GM19025 (cell line): Measurements from ENCODE around the gene BOK.
"Not testable (repeated sequence)": the region's sequence is repeated elsewhere in the genome, so short reads cannot be mapped to it uniquely, and the experiment has no call there.

ENCODE experiments used
- ATAC-seq: cut with Tn5 transposase; IDR thresholded peaks from one replicate; pipeline ENCODE4 v1.9.1; 2021; ENCODE audit warnings: mild to moderate bottlenecking, low read depth, moderate library complexity; ENCODE audit not compliant: unreplicated experiment

BOK gene, protein sequence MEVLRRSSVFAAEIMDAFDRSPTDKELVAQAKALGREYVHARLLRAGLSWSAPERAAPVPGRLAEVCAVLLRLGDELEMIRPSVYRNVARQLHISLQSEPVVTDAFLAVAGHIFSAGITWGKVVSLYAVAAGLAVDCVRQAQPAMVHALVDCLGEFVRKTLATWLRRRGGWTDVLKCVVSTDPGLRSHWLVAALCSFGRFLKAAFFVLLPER

DNA sequence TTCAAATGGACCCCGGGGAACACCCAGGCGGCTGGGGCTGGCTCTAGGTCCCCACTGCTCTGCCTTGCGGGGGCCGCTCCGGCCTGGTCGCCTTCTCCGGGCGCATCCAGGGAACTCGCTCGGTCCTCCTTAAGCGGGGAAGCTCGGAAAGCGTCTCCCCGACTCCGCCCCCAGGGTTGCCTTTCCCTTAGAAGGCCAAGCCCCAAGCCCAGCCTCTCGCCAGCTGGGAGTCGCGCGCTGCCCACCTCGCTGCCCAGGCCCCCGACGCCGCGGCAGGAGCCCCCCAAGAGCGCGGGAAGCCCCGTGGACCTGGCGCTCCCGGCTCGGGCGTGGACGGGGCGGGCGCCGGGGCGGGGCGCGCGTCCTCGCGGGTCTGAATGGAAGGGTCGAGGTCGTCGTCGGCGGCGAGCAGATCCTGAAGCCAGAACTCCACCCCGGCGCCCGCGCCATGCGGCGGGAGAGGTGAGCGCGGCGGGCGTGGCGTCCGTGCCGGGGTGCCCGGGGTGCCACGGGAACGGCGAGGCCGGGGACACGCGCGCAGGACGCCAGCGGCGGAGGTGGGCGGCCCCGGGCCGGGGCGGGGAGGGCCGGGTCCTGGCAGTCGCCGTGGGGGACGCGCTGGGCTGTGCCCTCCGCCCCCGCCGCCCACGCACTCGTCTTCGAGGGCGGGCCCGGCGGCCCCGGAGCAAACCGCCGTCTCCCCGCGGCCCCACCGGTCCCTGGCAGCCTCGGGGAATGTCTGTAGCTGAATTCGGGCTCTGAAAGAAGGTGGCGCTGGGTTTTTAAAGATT, at the start of gene BOK:
BOK (plus strand) TSS at position 214 of the 791 bp plus-strand sequence. CDS start 739 bp downstream, outside the sequence.
- no peak for ATAC-seq

DNA sequence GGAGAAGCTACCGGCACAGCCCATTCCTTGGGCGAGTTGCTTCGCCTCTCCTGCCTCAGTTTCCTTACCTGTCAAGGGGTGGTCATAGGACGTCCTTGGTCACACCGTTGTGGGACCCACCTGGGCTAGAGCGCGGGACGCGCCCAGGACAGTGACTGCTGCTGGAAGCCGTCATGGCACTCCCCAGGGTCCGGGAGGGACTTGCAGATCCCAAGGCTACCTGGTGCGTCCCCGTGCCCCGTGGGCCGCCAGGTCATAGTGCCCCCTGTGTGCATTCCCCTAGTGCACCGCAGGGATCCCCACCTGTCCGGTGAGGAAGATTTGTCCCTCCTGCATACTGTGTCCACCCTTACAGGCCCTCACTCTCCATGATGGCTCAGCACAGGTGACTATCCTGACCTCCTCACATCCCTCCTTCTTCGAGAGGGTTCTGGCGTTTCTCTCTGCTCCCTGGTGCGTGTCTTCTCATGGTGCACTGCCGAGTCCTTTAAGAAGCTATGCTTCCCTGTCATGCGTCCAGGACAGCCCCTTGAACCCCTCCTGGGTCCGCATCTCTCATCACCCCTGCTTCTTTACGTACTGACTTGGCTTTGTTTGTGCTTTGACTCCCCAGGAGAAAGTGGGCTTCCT, 49.3 kb upstream of the BOK start:
- no peak for ATAC-seq

DNA sequence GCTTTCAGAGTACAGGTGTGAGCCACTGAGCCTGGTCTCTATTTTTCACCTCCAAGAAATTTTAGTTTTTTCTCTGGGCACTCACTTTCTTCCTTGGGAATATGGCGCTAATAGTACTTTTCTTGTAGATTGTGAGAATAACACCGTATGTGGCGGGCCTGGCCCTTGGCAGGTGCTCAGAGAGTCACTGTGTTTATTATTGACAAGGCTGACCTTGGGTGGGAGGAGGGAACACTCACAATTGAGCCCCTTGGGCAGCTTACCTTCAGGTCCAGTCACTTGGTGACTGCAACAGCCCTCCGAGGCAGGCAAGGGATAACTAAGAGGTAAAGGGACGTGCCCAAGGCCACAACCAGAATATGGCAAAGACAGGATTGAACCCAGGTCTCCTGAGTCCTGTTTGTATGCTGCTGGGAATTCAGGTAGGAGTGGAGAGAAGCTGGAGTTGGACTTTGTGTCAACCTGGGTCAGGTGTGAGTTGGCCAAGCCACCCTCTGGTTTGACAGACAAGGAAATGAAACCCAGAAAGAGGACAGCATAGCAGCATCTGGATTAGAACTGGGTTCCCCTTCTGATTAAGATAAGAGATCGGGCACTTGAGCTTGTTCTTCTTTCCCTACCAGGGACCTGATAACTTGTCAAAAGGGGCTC, 47.3 kb upstream of the BOK start:
- no peak for ATAC-seq

DNA sequence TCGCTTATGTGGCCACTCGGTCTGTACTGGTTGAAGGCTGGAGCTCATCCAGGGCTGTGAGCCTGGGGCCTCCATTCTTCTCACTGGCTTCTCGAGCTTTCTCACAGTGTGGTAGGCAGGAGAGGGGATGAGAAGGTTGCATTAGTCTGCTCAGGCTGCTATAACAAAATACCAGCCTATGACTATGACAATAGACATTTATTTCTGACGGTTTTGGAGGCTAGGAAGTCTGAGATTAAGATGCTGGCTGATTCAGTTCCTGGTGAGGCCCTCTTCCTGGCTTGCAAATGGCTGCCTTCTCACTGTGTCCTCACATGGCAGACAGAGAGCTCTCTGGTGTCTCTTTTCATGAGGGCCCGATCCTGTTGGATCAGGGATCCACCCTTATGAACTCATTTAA, 44.0 kb upstream of the BOK start:
- ATAC-seq, result no peak

DNA sequence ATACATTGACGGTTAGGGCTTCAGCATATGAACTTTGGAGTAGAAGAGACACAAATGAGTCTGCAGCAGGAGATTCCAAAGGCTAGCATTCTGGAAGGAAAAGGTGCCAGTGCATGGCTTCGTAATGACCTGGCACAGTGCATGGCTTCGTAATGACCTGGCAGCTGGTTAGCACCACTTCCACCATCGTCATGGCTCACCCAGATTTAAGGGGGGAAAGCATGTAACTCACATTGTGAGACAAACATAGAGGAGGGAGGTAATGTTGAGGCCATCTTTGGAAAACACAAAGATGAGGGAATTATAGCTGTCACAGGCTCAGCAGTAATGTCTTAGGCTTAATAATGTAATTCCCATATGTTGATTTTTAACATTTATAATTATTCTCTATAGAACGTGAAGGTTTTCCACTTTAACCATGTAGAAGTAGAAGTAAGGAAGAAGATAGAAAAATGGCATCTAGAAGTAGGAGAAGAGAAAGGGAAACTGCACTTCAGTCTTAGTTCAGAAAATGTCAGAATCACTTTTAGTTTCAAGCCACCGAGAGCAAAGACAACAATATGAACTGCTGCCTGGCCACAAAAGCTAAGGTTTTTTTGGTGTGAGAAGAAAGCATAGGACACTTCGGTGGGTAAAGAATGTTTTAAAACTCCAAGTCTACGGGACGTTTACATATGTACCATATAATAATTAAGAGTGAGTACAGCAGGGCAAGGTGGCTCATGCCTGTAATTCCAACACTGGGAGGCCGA, 43.4 kb upstream of the BOK start:
- no peak for ATAC-seq

DNA sequence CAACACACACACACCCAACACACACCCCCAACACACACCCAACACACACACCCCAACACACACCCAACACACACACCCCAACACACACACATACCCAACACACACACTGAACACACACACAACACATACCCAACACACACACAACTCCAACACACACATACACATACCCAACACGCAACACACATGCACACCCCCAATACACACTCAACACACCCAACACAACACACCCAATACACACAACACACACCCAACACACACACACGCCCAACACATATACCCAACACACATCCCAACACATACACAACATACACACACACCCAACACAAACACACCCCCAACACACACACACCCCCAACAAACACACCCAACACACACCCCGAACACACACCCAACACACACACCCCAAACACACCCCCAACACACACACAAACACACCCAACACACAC, 42.0 kb upstream of the BOK start:
- no peak for ATAC-seq

DNA sequence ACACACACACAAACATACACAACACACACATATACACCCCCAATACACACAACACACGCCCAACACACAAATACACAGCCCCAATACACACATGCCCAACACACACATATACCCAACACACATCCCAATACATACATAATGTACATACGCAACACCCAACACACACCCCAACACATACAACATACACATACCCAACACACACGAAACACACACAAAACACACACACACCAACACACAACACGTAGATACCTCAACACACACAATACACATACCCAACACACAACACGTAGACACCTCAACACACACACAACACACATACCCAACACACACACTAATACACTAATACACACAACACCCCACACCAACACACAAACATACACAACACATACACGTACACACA, 41.2 kb upstream of the BOK start:
- no peak for ATAC-seq

DNA sequence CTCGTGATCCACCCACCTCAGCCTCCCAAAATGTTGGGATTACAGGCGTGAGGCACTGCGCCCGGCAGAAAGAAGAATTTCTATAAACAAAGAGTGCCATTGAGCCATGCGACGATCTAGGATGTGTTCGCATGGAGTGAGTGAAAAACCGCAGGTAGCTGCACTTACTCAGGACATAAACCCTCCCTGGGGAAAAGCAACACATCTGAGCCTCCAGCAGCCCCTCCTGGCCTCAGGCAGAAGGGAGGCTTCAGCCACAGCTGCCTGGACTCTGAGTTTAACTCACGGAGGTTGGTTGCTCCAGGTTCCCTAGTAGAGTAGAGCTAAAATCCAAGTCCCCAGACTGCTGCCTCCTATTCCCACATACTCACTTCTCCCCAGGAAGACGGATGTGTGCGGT, 38.9 kb upstream of the BOK start:
- no peak for ATAC-seq

DNA sequence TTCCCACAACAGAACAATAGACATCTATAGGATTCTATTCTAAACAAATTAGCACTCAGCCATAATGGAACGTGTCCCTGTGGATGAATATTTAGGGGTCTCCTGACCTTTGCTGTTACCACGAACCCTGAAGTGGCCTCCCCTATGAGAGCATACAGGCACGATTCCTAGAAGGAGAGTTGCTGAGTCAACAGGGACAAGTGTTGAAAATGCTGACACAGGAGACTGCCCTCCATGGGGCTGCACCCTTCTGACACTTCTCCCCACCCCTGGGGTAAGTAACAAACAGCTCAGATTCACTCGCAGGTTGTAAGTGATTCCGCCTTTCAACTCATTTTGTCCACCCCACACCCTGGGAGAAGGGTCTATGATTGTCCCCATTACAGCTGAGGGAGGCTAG, 36.1 kb upstream of the BOK start:
- ATAC-seq, result no peak

DNA sequence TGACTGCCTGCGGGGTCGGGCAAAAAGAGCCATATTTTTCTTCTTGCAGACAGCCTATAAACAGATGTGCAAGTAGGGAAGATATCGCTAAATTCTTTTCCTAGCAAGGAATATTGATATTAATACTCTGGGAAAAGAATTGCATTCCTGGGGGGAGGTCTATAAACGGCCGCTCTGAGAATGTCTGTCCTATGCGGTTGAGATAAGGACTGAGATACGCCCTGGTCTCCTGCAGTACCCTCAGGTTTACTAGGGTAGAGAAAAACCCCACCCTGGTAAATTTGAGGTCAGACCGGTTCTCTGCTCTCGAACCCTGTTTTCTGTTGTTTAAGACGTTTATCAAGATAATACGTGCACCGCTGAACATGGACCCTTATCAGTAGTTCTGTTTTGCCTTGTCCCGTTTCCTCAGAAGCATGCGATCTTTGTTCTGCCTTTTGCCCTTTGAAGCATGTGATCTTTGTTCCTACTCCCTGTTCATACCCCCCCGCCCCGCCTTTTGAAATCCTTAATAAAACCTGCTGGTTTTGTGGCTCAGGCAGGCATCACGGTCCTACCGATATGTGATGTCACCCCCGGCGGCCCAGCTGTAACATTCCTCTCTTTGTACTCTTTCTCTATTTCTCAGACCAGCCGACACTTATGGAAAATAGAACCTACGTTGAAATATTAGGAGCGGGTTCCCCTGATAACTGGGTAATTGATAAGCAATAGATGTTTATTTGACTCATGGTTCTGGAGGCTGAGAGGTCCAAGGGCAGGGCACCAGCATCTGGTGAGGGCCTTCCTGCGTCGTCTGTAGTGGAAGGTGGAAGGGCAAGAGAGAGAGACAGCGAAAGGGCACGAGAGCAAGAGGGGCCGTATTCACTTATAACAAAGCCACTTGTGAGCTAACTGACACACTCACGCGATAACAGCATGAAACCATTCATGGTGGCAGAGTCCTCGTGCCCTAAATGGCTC, 32.4 kb upstream of the BOK start:
- not testable (repeated sequence) for ATAC-seq

DNA sequence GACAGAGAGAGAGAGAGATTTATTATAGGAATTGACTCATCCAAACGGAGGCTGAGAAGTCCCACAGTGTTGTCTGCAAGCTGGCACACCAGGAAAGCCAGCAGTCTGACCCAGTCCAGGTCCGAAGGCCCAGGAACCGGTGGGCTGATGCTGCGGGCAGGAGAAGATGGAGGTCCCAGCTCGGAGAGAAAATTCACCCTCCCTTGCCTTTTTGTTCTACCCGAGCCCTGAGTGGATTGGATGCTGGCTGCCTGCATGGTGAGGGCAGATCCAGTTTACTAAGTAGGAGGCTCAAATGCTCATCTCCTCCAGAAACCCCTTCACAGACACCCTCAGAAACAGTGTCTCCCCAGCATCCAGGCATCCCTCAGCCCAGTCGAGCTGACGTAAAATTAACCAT, 28.0 kb upstream of the BOK start:
- no peak for ATAC-seq

DNA sequence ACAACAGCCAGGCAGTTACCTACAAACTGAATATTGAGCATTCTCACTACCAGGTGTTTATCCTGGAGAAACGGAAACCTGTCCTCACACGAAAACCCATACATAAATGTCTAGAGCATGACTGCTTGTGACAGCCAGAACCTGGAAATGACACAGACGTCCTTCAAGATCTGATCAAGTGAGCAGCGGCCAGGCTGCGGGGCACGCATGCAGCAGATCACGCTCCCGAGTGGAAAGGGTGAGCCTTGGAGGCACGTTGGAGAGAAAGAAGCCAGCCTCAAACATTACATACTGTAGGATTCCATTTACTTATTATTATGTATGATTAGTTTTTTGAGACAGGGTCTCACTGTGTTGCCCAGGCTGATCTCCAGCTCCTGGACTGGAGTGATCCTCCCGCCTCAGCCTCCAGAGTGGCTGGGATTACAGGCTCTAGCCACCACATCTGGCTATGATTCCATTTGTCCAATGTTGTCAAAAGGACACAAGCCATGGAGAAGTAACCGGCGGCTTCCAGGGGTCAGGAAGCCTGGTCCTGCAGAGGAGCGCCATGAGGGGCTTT, 27.3 kb upstream of the BOK start:
- no peak for ATAC-seq

DNA sequence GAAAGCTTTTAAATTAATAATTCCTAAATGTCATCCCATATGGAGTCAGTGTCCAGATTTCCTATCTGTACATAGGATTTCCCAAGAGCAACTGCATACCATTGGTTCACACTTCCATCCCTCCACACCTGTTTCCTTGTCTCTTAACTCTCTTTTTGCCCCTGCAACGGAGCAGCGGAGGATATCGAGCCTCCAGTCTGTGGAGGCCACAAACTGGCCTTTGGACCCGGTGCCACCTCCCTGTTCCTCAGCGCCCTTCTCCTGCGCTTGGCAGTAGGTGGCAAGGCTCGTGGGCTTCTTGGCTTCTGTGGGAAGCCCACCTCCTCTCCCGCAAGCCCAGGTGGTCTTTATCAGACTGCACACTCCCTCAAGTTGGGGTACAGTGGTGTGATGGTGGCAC, 26.4 kb upstream of the BOK start:
- ATAC-seq, result no peak

DNA sequence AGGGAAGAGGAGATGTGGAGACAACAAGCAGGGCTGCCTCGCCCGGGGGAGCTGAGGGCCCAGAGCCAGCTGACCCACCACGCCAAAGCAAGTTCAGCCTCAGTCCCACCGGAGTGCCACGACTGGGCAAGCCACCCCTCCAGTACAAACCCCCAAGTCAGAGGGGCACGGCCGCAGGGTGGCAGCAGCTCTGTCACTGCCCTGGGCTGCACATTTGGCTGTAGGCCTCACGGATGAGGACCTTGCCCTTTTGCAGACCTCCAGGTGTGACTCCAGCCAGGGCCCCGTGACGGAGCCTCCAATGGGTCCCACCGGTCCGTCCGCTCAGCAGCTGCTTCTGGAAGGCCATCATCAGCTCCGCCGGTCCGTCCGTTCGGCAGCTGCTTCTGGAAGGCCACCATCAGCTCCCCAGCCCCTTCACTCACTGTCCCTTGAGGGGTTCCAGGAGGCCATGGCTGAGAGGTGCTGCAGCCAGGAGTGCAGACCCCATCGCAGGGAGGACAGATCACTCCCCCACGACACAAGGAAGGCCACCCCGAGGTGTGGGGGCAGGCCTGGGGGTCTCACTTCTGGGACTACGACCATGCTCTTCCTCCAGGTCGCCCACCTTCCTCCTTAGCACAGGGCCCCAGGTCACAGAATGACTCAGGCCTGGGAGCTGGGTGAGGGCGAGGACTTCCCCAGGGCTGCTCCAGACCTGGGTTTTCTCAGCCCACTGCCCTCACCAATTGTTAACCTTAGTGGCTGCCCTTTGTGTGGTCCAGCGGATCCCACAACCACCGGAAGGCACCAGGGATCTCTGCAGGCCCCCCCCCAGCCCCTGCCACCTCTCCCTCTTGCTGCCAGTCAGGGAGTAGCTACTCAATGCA, 25.6 kb upstream of the BOK start:
- ATAC-seq, result no peak

DNA sequence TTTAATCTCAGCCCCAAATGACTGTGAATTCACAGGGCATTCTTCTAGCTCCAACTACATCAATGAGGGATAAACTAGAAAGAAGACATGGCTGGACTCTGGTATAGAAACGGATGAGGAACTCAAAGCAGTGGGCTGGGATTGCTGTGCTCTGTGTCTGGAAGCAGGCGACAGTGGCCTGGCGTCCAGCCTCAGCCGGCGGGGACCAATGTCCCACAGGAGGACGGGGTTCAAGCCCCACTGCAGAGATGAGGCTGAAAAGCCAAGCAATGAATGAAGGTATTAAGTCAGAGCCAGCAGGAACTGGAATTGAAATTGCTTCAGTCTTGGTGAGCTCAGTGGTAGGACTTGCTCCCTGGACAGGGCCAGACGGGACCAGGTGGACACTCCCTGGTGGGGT, 24.3 kb upstream of the BOK start:
- ATAC-seq, result no peak

DNA sequence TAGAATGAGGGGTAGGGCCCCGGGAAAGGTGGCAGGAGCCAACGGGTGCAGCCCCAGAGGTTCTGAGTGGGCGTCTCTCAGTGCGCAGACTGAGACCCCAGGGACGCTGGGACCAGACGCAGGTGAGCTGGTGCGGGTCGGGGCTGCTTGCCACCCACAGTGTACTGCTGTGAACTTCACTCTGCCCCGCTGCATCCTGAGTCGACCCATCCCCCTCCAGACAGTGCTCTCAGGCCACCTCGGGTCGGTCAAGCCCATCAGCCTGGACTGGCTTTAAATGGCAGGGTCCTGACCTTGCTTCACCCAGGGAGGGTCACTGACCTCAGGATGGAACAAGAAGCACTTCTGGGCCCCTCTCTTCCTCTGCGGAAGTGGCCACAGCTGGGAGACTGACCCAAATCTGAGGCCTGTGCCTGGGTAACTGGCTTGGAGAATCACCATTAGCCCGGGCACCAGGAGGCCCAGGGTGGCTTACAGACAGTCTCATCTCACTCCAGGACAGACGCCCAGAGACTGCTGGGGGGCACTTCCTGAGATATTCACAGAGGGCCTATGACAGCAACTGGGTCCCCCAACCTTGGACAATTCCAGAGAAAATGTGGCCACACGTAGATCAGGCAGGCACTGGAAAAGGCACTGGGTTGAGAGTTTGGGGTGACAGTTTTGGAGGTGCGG, 23.7 kb upstream of the BOK start:
- ATAC-seq, result no peak

DNA sequence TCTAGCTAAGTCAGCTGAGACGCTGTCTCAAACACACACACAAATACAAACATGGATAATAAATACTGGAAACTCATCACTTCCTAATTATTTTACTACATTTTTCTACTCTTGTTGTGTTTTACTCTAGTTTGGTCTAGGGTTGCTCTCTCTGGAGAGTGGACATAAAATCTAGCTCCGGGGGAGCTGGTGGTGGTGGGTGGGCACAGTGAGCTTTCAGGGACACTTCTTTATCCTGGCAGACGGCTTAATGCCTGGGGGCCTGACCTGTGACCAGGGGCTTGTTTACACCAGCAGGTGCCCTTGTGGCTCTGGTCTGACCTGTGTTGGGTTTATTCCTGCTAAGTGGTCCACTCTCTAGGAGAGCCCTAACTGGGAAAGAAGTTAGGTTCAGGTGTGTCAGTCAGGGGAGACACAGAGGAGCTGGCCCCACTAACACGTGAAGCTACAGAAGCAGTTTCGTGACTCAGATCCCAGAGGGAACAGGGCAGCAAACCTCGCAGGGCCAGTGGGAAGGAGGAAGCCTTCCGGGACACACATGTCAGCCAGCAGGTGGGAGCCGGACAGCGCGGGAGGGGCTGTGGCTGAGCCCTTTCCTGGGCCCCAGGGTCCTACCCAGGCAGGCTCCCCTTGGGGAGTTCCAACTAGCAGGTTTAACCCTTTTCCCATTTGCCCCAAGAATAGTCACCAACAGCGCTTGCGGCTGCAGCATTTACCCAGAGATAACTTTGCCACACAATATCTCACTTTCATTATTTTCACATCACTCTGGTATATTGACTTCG, 22.5 kb upstream of the BOK start:
- ATAC-seq, result no peak
